WI38 (cell line): ENCODE data around the gene TNC.

Experiments used
- H3K4me3 ChIP-seq: 2 replicates; pipeline ENCODE4 v1.5.1; 2011; ENCODE audit warnings: low read depth, mild to moderate bottlenecking, control low read depth, low read length
- CTCF ChIP-seq: IDR thresholded peaks from 2 replicates; pipeline ENCODE4 v1.5.1; 2012; ENCODE audit warnings: low read depth, mild to moderate bottlenecking, control low read depth, low read length

Gene TNC

DNA sequence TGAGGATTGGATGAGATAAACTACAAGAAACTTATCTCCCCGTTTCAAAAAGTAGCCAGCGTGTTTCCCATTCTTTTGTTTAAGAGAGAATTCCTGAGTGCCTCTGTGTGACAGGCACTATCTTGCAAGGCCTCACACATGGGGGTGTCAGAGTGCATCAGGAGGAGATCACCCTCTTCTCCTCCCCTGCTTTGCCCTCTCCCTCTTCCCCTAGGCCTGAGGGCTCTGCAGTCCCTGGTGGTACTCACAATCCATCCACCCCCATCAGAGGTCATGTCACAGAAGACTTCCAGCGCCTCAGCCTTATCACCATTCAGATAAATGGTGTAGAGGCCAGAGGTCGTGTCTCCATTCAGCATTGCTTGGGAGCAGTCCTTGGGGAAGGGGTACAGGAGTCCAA, 88.0 kb downstream of the TNC start:
- no peak for TF ChIP-seq CTCF
- no peak overlapping the region for H3K4me3 ChIP-seq

- no peak overlapping the region for H3K4me3 ChIP-seq
- TF ChIP-seq CTCF = no peak
Observed at GRCh38 chr9:115025721-115026120, 92.2 kb downstream of the TNC start.

DNA sequence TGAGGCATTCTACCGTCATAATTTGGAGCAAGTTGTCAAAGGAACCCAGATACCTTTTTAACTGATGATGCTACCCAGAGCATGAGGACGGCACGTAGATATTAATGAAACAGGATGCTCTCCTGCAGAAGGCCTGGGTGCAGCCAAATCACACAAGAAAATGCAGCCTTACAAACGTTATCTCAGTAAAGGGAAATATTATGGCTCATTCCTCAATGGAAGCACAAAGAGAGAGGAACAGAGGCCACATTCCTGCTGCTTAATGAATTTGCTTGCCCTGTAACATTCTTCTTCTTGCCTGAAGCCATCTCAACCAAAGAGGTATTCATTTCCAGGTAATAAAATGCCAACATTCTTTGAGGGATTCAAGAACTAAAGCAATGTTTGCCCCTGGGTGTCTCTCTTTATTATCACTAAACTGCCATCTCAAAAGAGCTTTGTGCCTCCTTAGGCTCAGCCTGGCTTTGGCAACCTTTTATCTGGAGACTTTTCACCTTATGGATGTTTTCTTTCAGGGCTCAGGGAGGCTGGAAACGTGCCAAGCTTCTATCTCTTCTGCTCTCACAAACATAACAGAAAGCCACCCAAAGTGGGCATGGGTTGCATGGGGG, 92.9 kb downstream of the TNC start:
- TF ChIP-seq CTCF = no peak
- H3K4me3 ChIP-seq = no peak overlapping the region

DNA sequence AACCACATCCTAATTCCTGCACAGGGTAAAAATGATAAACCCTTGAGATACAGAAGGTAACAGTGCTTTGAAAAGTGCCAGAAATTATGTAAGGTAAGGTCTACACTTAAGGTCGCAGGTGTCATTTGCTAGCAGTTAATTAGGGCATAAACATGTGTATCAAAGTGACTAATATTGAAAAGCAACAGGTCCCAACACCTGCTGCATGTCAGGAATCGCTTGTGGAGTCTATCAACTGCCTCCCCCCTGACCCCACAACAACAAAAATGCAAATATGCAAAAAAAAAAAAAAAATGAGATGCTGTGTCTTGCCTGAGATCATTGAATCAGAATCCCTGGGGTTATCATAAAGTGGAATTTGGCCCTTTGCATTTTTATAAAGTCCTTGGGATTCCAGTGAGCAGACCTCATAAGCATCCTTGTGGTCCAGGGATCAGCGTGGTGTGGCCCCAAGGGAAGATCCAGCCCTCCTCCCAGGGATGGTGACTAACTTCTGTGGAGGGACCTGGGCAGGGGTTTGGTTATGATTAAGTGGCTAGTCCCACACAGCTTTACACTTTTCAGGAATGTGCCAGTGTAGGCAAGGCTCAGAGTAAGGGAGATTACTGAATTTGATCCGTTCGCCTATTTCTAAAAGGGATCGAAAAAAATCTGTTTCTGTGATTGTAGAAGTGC, 95.1 kb downstream of the TNC start:
- no peak for TF ChIP-seq CTCF
- no peak overlapping the region for H3K4me3 ChIP-seq

- no peak overlapping the region for H3K4me3 ChIP-seq
- no peak for TF ChIP-seq CTCF
Observed at GRCh38 chr9:115018547-115019435, 99.2 kb downstream of the TNC start.

DNA sequence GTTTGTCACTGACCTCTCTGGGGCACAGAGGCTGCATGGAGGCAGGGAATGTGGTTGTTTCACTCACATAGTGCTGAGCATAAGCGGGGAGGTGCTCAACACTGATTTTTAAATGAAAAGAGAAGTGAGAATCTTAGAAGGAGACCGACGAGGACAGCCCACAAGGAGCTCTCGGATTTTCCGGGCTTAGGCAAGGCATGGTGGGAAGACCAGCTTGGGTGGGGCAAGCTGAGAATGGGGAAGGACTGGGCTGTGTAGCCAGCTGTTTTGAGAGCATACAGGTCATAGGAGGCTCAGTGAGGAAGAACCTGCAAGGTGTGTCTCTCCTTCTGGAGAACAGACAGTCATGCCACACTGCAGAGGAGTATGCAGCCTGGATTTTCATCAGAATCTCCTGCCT, 101.6 kb downstream of the TNC start:
- no peak overlapping the region for H3K4me3 ChIP-seq
- no peak for TF ChIP-seq CTCF
